ENCODE measurements around the gene FRS2. TPM values are rescaled to one million over a fixed set of nuclear protein-coding genes. Genes with fewer than 3 reads are reported as not detected.

FRS2 gene
- total RNA-seq, 4 donors from 2014 or later = 46.6 to 64.7 (median 55.6) TPM

DNA sequence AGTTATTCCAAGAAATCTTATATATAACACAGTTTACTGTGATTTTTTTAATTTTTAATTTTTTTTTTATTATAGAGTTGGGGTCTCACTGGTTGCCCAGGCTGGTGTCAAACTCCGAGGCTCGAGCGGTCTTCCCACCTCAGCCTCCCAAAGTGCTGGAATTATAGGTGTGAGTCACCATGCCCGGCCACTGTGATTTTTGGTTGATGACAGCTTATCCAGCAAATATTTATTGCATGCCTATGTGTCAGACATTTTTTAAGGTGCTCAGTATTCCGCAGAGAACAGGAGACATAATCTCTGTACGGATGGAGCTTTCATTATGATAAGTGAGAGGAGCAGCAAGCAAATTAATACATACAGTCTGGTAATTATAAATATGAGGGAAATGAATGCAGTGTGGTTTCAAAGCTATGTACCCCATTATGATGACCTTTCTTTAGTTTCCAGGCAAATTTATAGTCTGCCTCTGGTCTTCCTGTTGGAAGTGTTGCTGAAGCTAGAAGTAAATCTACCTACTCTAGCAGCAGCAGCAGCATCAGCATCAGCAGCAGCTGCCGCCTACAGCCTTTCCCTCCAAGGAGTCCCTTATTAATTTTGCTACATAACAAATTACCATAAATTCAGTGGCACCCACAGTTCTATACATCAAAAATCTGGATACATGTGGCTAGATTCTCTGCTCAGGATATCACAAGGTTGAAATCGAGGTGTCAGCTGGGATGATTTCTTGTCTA lies 32.3 kb downstream of the FRS2 start:
- TF ChIP-seq, protein P1, sequence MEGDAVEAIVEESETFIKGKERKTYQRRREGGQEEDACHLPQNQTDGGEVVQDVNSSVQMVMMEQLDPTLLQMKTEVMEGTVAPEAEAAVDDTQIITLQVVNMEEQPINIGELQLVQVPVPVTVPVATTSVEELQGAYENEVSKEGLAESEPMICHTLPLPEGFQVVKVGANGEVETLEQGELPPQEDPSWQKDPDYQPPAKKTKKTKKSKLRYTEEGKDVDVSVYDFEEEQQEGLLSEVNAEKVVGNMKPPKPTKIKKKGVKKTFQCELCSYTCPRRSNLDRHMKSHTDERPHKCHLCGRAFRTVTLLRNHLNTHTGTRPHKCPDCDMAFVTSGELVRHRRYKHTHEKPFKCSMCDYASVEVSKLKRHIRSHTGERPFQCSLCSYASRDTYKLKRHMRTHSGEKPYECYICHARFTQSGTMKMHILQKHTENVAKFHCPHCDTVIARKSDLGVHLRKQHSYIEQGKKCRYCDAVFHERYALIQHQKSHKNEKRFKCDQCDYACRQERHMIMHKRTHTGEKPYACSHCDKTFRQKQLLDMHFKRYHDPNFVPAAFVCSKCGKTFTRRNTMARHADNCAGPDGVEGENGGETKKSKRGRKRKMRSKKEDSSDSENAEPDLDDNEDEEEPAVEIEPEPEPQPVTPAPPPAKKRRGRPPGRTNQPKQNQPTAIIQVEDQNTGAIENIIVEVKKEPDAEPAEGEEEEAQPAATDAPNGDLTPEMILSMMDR (IDR thresholded peaks at IDR 0.05; ENCODE audit: low read depth) = no peak

DNA sequence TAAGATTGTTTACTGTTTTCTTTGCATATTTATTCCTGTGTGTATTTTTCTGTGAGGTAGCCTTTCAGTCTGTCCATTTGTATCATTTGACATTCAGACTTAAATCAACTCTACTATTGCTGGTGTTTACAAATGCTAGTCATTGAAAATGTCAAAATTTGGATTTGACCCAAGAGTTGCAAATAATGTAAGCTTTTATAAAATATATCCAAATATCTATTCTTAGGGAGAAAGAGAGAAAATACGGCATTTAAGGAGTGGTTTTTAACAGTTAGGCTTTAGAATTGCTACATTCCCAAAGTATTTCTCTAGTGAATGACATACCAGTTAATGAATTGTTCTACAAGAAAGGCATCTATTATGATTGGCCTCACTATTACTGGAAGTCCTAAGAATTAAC lies 37.9 kb downstream of the FRS2 start:
- TF ChIP-seq, protein P1 (IDR thresholded peaks at IDR 0.05; ENCODE audit: low read depth) = no peak

DNA sequence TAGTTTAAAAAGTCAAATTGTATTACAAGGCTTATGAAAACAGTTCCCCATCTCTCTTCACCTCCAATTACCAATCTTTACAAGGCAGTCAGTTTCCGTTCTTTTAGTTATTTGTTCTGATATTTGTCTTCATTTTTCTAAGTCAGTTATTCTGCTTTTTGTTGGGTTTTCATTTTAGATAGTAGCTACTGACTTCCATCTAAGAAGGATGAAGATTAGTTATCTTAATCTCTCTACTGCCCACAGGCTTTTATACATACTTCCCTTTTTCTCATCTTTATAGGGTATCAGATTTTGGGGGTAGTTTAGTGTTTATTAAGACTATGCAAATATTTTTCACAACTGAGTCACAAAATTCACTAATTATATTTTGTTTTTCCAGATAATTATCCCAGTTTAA lies 38.4 kb downstream of the FRS2 start:
- TF ChIP-seq, protein P1 (IDR thresholded peaks at IDR 0.05; ENCODE audit: low read depth) = no peak

DNA sequence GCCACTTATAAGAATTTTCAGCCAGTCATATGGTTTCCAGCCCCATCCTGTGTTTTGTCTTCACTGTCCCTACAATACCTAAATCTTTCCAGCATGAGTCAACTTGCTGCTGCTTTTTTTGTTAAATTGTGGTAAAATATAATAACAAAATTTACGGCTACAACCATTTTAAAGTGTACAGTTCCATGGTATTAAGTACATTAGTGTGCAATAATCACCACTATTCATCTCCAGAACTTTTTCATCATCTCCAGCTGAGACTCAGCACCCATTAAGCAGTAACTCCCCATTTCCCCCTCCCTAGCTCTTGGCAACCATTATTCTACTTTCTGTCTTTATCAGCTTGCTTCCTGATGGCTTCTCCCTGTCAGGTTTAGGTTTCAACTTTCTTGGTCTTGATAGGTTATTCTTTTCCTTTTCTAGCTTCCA lies 39.1 kb downstream of the FRS2 start:
- TF ChIP-seq, protein P1 (IDR thresholded peaks at IDR 0.05; ENCODE audit: low read depth) = no peak

DNA sequence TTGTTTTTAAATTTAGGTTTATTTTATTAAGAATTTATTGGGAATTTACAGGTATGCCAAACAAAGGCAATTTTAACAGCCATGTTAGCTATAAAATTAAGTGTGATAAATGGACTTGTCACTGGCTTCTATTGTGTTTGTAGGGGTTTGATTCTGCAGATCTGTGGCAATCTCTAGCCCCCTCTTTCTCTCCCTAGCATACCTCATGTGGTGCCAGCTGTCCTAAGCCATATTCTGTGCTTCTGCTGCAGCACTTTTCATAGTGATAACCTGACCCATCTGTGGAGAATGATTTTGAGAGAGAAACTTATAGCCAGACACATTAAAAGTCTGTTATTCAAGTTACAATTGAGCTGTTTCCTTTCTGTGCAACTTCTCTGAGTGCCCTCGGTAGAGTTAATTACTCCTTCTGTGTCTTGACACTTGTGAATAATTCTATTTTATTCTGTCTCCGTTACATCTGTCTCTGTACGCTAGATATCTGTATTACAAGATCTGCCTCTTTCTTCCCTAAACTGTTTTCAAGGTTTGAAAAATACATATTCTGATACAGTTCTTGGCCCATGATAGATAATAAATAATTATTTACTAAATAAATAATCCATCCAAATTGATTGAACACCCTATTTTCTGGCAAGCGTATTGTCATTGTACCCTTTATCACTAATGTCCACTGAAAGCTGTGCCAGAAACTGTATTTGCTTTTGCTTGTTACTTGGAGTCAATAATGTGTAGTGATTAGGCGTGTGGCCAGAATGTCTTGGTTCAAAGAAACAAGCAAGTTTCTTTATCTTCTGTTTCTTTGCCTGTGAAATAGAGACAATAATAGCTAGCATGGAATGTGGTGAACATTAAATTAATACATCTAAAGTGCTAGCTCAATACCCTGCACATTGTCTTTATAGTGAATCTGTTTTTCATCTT lies 40.0 kb downstream of the FRS2 start:
- TF ChIP-seq, protein P1 (IDR thresholded peaks at IDR 0.05; ENCODE audit: low read depth) = no peak

DNA sequence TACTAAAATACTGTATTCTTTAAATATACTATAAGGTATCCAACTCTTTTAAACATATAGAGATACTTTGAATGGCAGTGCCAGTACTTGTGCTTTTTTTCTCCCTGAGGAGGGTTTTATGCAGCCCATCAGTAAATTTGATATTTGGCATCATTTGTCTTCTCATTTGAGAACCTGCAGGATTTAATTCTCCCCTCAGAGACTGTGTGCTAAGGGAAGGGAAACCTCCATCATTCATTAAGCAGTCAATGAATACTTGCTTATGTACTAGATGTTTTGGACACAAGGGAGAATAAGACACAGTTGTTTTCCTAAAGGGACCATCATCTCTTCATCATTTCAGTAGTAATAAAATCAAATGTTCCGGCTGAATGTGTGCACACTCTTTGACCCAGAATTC lies 40.8 kb downstream of the FRS2 start:
- TF ChIP-seq, protein P1 (IDR thresholded peaks at IDR 0.05; ENCODE audit: low read depth) = no peak
